Fibroblast of the aortic adventitia (primary cell): Measurements from ENCODE around the gene TGFB2. TPM values are rescaled to one million over a fixed set of nuclear protein-coding genes. Genes with fewer than 3 reads are reported as not detected.

Experiments
- DNase-seq: peaks from one replicate; pipeline ENCODE4 v3.0.0-alpha.2; 2010; ENCODE audit warnings: low read depth
- H3K4me3 ChIP-seq: 2 replicates; pipeline ENCODE4 v1.5.1; 2011; ENCODE audit warnings: low read depth, mild to moderate bottlenecking, control low read depth, low read length, moderate library complexity
- total RNA-seq: library from RNA; depleted of rRNA; stranded (reverse); fragments of >200 nt; gene quantifications from 2 replicates; pipeline ENCODE4 v1.2.3, GENCODE V29; 2012; ENCODE audit warnings: low replicate concordance
- TF ChIP-seq, protein P1 (sequence below): IDR thresholded peaks from 2 replicates; pipeline ENCODE4 v1.5.1; 2011; ENCODE audit warnings: mild to moderate bottlenecking, low read length, control low read depth, inconsistent platforms; ENCODE audit not compliant: insufficient read depth

TGFB2 gene
- total RNA-seq, 1 donor, result 13.5 TPM

- H3K4me3 ChIP-seq, result no peak overlapping the region
- no peak for DNase-seq
- TF ChIP-seq, protein P1, sequence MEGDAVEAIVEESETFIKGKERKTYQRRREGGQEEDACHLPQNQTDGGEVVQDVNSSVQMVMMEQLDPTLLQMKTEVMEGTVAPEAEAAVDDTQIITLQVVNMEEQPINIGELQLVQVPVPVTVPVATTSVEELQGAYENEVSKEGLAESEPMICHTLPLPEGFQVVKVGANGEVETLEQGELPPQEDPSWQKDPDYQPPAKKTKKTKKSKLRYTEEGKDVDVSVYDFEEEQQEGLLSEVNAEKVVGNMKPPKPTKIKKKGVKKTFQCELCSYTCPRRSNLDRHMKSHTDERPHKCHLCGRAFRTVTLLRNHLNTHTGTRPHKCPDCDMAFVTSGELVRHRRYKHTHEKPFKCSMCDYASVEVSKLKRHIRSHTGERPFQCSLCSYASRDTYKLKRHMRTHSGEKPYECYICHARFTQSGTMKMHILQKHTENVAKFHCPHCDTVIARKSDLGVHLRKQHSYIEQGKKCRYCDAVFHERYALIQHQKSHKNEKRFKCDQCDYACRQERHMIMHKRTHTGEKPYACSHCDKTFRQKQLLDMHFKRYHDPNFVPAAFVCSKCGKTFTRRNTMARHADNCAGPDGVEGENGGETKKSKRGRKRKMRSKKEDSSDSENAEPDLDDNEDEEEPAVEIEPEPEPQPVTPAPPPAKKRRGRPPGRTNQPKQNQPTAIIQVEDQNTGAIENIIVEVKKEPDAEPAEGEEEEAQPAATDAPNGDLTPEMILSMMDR, result no peak
Observed at GRCh38 chr1:218461351-218461750, 116.2 kb downstream of the TGFB2 start.

DNA sequence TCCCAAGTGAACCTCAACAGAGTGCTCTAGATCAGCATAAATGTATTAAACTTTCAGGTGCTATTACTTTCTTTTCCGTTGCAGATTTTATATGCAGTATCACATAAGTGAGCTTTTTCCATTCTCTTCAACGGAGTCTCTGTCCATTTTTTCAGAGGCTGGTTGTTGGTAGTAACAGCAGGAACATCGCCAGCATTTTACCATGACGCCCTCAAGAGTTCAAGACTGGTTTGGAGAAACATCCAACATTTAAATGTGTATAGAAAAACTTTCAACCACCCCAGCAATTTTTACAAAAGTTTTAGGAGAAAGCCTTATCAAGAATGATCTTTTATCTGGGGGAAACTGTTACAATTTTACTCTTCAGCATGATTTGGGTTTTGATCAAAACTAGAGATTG is 117.0 kb downstream of the TGFB2 start:
- TF ChIP-seq, protein P1, result no peak
- peak; percentile 34 for DNase-seq
- H3K4me3 ChIP-seq, result no peak overlapping the region

GRCh38 chr1:218462587-218462986 is 117.5 kb downstream of the TGFB2 start:
- peak; percentile 62 for DNase-seq
- TF ChIP-seq, protein P1, result no peak
- no peak overlapping the region for H3K4me3 ChIP-seq

DNA sequence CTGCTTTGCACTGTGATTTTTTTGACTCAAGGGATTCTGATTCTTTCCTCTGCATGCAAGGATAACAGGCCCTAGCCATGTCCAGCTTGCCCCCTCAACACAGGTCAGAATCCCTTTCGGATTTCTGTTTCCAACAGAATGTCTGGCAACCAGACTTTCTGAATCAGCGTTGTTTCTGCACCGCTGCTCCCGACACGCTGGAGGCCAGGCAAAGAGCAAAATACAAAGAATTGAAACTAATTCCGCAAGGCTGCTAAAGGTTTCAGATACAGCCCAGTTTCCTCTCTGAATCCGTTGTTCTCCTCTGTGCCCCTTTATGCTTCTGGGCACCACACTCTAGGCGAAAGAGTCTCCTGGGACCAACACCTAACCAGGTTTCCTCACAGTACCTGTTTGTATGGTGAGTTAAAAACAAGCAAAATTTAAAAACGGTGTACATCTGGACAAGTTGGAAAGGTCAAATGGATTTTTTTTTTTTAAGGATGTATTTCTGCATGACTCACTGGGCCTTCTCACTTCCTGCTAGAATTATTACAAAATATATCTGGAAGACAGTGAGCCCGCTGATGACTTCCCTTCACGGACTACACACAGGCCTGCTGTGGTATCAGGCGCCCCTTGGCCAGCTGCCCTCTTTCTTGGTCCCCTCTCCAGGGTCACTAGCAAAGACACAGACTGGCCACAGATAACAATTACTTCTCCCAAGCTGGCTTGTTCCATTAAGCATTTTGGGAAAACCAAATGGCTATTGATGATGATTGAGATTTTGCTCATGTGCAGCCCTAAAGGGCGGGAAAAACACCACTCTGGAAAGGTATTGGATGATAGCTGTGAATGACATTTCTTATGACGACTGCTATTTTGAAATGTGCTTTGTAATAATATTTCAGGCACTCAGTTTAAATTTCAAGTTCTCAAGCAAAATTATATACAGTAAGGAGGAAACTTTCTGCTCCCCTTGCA is 118.3 kb downstream of the TGFB2 start:
- H3K4me3 ChIP-seq, result peak overlapping the region; percentile 36
- peak; percentile 81 for DNase-seq
- TF ChIP-seq, protein P1, result peak; percentile 16

GRCh38 chr1:218464871-218465270 is 119.7 kb downstream of the TGFB2 start:
- peak; percentile 53 for DNase-seq
- H3K4me3 ChIP-seq, result no peak overlapping the region
- TF ChIP-seq, protein P1, result no peak

DNA sequence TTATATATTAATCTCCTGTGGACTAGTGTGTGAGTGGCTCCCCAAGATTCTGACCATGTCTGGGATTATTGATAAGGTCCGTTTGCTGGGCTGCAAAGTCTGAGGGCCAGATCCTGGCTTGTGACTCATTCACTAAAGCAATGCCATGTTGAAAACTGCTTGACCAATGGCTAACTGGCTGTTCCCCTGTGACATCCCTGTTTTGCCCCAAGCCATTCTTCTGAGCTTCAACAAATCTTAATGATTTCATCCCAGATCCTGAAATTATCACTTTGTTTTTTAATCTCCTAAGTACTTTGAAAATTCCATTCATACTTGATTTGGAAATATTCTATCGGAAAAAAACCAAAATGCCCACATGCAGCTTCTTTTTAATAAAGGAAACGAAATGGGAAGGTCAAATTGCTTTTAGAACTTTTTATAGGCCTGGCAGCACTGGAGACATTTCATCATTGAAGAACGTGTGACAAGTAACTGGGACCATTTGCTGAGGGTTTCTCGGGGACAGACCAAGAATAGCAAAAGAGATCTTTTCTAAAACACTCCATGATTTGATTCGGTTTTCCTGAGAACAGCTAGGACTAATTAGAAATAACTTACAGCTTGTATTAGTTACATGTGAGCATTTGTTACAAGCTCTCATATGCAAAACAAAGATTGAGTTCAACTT is 121.3 kb downstream of the TGFB2 start:
- H3K4me3 ChIP-seq, result no peak overlapping the region
- TF ChIP-seq, protein P1, result no peak
- DNase-seq, result no peak
